GM12864 (cell line): ENCODE data around the gene IER5.

Source experiments
- DNase-seq: peaks from one replicate; pipeline ENCODE4 v3.0.0-alpha.2; 2011; ENCODE audit warnings: low read depth
- H3K4me3 ChIP-seq: 2 replicates; pipeline ENCODE4 v1.5.1; 2011; ENCODE audit warnings: mild to moderate bottlenecking, low read depth, low read length, control low read depth
- TF ChIP-seq, protein P1 (sequence below): IDR thresholded peaks from 2 replicates; pipeline ENCODE4 v1.5.1; 2011; ENCODE audit warnings: low read depth, mild to moderate bottlenecking, moderate library complexity, low read length, control low read depth, inconsistent platforms; ENCODE audit errors: missing control alignments

The IER5 gene

DNA sequence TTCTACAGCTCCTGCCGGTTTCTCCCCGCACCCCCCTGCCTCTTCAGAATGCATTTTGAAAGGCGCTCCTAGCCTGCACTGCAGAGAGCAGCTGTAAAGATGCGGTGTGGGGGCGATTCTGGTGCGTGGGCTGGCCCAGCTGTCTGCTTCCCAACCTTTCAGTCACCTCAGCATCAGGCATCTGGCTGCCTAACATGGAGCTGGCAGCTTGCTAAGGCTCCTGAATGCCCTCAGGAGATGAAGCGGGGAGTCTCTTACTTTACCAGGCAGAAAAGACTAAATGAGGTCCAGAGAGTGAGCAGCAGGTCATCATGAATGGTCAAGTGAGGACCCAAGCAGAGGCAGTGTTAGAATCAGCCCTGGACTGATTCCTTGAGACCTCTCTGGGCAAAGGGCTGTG is 8.7 kb downstream of the IER5 start:
- no peak overlapping the region for H3K4me3 ChIP-seq
- TF ChIP-seq, protein P1, sequence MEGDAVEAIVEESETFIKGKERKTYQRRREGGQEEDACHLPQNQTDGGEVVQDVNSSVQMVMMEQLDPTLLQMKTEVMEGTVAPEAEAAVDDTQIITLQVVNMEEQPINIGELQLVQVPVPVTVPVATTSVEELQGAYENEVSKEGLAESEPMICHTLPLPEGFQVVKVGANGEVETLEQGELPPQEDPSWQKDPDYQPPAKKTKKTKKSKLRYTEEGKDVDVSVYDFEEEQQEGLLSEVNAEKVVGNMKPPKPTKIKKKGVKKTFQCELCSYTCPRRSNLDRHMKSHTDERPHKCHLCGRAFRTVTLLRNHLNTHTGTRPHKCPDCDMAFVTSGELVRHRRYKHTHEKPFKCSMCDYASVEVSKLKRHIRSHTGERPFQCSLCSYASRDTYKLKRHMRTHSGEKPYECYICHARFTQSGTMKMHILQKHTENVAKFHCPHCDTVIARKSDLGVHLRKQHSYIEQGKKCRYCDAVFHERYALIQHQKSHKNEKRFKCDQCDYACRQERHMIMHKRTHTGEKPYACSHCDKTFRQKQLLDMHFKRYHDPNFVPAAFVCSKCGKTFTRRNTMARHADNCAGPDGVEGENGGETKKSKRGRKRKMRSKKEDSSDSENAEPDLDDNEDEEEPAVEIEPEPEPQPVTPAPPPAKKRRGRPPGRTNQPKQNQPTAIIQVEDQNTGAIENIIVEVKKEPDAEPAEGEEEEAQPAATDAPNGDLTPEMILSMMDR = no peak
- DNase-seq = no peak

DNA sequence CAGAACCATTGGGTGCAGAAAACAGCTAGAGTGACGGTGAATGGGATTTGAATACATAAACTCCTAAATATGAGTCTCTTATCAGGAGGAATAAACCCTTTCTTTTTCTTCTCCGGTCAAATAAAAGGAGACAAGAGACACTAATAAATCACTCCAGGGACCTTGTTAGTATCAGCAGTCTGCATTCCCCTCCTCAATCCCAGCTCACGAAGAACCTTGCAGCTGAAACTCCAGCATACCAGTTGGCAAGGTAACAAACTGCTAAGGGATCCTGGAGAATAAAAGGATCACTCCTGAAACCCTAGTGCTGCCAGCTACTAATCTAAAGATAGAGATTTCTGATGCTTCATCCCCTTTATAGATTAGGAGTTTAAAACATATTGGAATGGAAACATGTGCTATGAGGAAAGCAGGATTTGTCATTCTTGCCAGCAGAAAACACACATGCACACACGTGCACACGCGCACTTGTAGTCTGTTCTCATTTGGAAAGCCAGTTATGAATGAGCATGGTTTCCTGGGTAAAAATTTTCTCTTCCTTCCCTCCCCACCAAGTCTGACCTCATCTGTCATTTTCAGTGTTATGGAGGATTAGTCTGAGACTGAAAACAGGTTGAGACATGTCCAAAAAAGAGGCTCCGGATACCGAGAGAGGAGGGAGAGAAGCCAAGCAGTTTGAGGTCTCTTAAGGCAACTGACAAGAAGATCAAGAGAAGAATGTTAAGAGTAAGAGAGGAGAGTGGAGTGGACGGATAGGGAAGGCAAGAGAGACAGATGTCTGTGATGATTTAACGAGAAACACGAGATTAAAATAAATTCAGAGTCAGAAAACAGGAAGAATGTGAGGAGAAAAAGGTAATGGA is 10.9 kb downstream of the IER5 start:
- peak; percentile 78 for DNase-seq
- no peak overlapping the region for H3K4me3 ChIP-seq
- TF ChIP-seq, protein P1 = no peak

DNA sequence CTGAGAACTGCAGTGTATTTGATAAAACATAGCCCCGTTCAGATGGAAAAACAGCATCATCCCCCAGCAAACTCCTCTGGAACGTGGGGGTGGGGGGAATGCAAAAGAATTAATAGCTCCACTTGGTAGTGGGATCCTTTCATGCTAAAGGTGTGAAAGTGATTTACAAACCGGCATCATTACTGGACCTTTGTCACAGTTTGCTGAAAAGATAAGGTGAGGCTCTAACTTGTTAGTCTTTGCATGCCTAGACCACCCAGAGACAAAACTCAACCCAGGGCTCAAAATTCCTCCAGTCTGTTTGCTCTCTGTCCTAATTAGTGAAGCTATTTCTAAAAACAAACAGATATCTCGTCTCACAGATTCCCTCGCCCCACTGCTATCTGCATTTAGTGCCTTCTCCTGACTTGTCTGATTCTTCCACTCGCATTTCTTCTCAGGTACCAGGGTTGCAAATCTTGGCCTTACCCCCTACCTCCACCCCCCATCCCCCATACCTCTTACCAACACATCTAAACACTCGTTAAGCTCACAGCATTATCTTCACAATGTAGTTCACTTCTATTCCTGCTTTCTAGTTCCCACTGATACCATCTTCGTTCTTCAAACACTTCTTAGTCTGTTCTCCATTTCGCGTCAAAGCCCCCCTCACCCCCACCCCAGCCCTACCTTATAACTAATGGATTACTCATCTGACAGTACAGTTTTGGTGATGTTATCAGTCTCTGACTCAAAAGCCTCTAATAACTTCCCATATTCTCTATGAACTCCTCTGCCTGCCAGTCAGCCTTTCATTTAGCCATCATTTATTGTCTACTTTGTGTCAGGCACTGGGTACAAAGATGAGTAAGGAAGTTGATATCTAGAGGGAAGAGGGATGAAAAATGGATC is 11.8 kb downstream of the IER5 start:
- no peak for DNase-seq
- H3K4me3 ChIP-seq = no peak overlapping the region; the same call in 1 of the 2 replicates
- TF ChIP-seq, protein P1 = no peak

DNA sequence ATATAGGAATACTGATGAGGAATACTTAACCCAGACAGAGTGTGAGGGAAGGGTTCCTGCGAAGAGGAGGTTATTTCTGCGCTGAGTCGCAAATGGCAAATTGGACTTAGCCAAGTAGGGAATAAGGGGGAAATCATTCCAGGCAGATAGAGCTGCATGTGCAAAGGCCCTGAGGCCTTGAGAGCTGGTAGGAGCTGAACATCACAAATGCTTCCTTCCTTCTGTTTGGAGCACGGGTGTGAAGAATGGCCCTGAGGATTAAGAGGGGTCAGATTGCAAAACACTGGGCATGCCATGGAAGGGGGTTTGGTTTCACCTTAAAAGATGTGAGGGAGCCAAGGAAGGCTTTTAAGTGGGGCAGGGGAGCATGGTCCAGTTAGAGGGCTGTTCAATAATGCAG is 12.4 kb downstream of the IER5 start:
- TF ChIP-seq, protein P1 = no peak
- H3K4me3 ChIP-seq = no peak overlapping the region
- DNase-seq = no peak

DNA sequence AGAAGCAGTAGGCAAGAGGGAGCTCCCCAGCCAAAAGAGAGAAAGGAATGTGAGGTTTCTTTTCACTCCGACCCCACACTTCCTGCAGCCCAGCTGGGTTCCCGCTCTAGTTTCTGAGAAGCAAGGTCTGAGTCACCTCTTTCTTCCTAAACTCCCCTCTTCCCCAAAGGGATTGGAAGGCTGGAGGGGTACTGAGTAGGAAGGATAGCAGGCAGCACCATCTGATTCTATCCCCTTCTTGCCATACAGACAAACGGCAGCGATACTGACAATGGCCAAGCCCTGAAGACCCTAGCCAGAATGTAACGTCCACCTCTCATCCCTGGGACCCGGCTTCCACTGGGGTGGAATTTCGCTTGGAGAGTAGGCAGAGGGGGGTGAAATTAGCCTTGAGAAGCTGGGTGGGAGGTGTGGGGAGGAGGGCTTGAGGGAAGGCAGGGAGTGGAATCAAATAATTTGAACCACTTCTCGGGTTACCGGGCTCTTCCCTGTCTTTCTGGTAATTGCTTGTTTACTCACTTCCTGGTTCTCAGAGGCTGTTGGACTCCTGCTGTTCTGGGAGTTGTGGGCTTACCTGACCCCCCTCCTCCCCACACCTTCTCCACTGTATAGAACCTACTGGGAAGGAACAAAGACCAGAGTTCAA is 13.2 kb downstream of the IER5 start:
- no peak for DNase-seq

DNA sequence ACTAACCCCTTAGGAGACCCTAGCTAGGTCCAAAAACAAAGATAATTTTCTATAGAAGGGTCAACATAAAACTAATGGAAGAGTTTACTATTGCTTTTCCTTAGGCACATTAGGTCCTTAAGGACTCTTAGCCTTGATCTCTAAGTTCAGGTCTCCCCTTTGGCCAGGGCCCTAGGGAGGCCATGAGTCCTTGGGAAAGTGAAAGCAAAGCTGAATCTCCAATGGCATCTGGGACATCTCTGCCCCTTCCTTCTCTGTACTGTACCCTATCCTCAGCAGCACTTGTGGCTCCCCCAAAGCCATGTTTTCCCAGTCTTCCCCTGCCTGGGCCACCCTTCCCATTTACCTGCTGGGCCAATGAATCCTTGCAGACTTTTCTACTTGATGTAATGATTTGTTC is 14.3 kb downstream of the IER5 start:
- no peak for DNase-seq
- TF ChIP-seq, protein P1 = no peak
- H3K4me3 ChIP-seq = no peak overlapping the region

More for the DNA sequence above, 13.2 kb downstream of the IER5 start:
- TF ChIP-seq, protein P1 = no peak
- H3K4me3 ChIP-seq = no peak overlapping the region
